Measurements from ENCODE around the gene ADAT3.

- TF ChIP-seq CTCF (IDR thresholded peaks at IDR 0.05) (no peak), EZH2 (IDR thresholded peaks at IDR 0.05) (no peak), EZH2phosphoT487 (IDR thresholded peaks at IDR 0.05) (no peak)
These were observed 7.7 kb downstream of the ADAT3 start for GRCh38 chr19:1912760-1913505.
